A549 treated with AZD9567 at 1 μM for 4 hours (cell line): ENCODE measurements around the gene MMP1. TPM values are rescaled to one million over a fixed set of nuclear protein-coding genes. Genes with fewer than 3 reads are reported as not detected.

ENCODE experiments used
- total RNA-seq: library from RNA; stranded (reverse); fragments of 200-300 nt; extraction: Qiagen RNA extraction; gene quantifications from 5 replicates; pipeline ENCODE4 v1.2.3, GENCODE V29; 2022; ENCODE audit not compliant: insufficient read depth

Gene MMP1
- total RNA-seq: 0.58 to 2.4 TPM (median 0.72 TPM) in 5 replicates

DNA sequence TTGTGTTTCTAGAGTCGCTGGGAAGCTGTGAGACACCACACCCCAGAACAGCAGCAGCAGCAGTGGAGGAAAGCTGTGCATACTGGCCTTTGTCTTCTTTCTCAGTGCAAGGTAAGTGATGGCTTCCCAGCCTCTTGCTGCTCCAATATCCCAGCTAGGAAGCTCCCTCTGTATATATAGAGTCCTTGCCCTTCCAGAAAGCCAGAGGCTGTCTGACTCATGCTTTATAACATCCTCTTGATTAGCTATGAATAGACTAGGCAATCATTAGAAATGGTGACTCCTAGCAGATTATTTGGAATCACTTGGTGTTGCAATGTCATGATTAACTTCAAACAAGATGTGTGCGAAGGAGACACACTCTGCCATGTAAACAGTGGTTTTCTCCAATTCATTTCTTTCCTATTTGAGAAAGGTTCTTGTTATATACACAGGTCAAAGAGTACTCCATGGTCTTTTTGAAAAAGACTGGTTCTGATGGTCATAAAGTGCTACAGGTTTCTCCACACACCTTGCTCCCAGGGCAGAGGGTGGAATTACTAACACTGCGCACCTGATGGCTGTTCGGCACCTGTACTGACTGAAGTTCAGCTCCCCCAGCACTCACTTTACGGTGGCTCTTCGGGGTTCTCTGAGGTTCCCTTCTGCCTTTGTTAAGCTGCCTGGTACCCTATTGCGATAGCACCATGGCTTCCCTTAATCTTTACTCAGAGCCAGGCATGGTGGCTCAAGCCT lies at the start of gene MMP1:
Gene MMP1 (minus strand): TSS at position 149 of the 735 bp plus-strand sequence. CDS start 68 bp downstream, at position 81.

DNA sequence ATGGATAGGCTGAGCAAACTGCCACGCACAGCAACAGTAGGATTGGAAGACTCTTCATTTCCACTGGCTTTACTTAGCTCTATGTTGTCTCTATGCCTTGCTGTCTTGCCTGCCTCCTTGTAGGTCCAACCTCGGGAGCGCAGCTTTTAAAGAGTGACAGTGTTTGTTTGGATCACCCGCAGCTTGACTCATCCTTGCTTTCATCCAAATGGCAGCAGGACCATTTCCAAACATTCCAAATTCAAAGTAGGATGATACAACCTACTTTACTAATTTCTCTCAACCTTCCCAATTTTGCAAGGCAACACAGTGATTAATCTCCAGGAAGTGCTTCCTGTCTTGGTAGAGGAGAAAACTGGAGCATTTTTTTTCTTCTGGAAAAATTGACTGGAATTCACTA lies 45.5 kb upstream of the MMP1 start, which contains the start of gene MMP3:
Gene MMP3 (minus strand): TSS at position 121 of the 400 bp plus-strand sequence. CDS start 63 bp downstream, at position 58.

GRCh38 chr11:102780491-102780918 lies 17.5 kb downstream of the MMP1 start, which contains the start of gene MMP10:
MMP10 (minus strand) TSS chr11:102780628; CDS start chr11:102780591, 37 bp downstream.

Other genes with a start within 250 kb of the MMP1 start
- gene MMP20, start 172.8 kb downstream of the MMP1 start, total RNA-seq: not detected in 5 replicates
- gene MMP27, start 92.4 kb downstream of the MMP1 start, total RNA-seq: not detected in 5 replicates
- gene MMP8, start 73.2 kb downstream of the MMP1 start, total RNA-seq: not detected in 5 replicates
- 0.52 to 2.9 TPM (median 0.68 TPM) in 5 replicates for gene MMP10, start 17.5 kb downstream of the MMP1 start, total RNA-seq
- gene MMP3, start 45.4 kb upstream of the MMP1 start, total RNA-seq: not detected in 5 replicates
- 0.03 to 0.07 TPM (median 0.03 TPM) in 3 of 5 replicates, not detected in the others for gene MMP12, start 76.8 kb upstream of the MMP1 start, total RNA-seq
- 0.05 to 0.07 TPM in 2 of 5 replicates, not detected in the others for gene MMP13, start 157.6 kb upstream of the MMP1 start, total RNA-seq